H1 (cell line): ENCODE measurements around the gene SOS1. TPM values are rescaled to one million over a fixed set of nuclear protein-coding genes. Genes with fewer than 3 reads are reported as not detected.

ENCODE experiments used
- ATF3 ChIP-seq: IDR thresholded peaks from 2 replicates; pipeline ENCODE4 v1.6.1; 2011; ENCODE audit warnings: low read depth, mild to moderate bottlenecking, low read length; ENCODE audit not compliant: insufficient read depth
- CBX5 ChIP-seq: fragments of 300-800, 300-1000 bp; sonication (generic); IDR thresholded peaks from 2 replicates; pipeline ENCODE4 v1.7.1; 2016; ENCODE audit warnings: antibody characterized with exemption, low read length, low read depth
- CEBPB ChIP-seq: IDR thresholded peaks from 2 replicates; pipeline ENCODE4 v1.6.1; 2012; ENCODE audit warnings: low read depth, low read length
- GABPA ChIP-seq: IDR thresholded peaks from 2 replicates; pipeline ENCODE4 v1.6.1; 2011; ENCODE audit warnings: mild to moderate bottlenecking, low read length, moderate library complexity, borderline replicate concordance; ENCODE audit not compliant: insufficient read depth
- KDM5A ChIP-seq: fragments of 200-600 bp; IDR thresholded peaks from 2 replicates; pipeline ENCODE4 v1.7.1; 2012; ENCODE audit warnings: mild to moderate bottlenecking, low read length, inconsistent platforms, mixed read lengths
- NANOG ChIP-seq: IDR thresholded peaks from 2 replicates; pipeline ENCODE4 v1.6.1; 2011; ENCODE audit warnings: low read length, low read depth, mild to moderate bottlenecking, inconsistent platforms; ENCODE audit not compliant: insufficient read depth, poor library complexity, severe bottlenecking
- PHF8 ChIP-seq: fragments of 200-600 bp; sonication (generic); conservative IDR thresholded peaks from 2 replicates; pipeline ENCODE4 v1.7.1; 2012; ENCODE audit warnings: low read depth, mild to moderate bottlenecking, inconsistent platforms, low read length, moderate library complexity
- POU5F1 ChIP-seq: IDR thresholded peaks from 2 replicates; pipeline ENCODE4 v1.6.1; 2011; ENCODE audit warnings: low read depth, mild to moderate bottlenecking, low read length, moderate library complexity
- RBBP5 ChIP-seq: IDR thresholded peaks from 2 replicates; pipeline ENCODE4 v1.7.1; 2012; ENCODE audit warnings: low read depth, mild to moderate bottlenecking, inconsistent platforms, low read length, moderate library complexity, borderline replicate concordance
- RFX5 ChIP-seq: IDR thresholded peaks from 2 replicates; pipeline ENCODE4 v1.6.1; 2011; ENCODE audit warnings: low read depth, low read length, improper control_type of control experiment, borderline replicate concordance
- RXRA ChIP-seq: IDR thresholded peaks from 2 replicates; pipeline ENCODE4 v1.6.1; 2011; ENCODE audit warnings: low read depth, mild to moderate bottlenecking, low read length, moderate library complexity; ENCODE audit not compliant: insufficient read depth
- SP1 ChIP-seq: IDR thresholded peaks from 2 replicates; pipeline ENCODE4 v1.6.1; 2011; ENCODE audit warnings: low read depth, low read length
- TAF1 ChIP-seq: IDR thresholded peaks from 2 replicates; pipeline ENCODE4 v1.6.1; 2011; ENCODE audit warnings: mild to moderate bottlenecking, low read depth, low read length
- TAF7 ChIP-seq: optimal IDR thresholded peaks from 2 replicates; pipeline ENCODE3; 2011; ENCODE audit warnings: low read depth, mild to moderate bottlenecking, inconsistent platforms, low read length, moderate library complexity, borderline replicate concordance
- TBP ChIP-seq: IDR thresholded peaks from 2 replicates; pipeline ENCODE4 v1.6.1; 2011; ENCODE audit warnings: low read depth, low read length, improper control_type of control experiment
- polyA plus RNA-seq, 7 experiments: library from polyadenylated mRNA; depleted of rRNA in 3 of 7; stranded (reverse) in 5 of 7; unstranded in 2 of 7; fragments of >200 nt in 5 of 7; fragments of 200-250 nt in 2 of 7; gene quantifications; 1 replicate in 5 of 7; 2 replicates in 1 of 7; 4 replicates in 1 of 7; pipeline versions ENCODE4 v1.2.1 to v1.2.3, GENCODE V29; 2011 to 2013; ENCODE audit warnings: missing spikeins in 2 of 7, mixed read lengths in 2 of 7
- total RNA-seq: library from RNA; stranded (reverse); fragmentation: NEBNext Ultra II Directional; extraction: Animal tissue kit (Norgen Biotek cat#: 25700); gene quantifications from 2 replicates; pipeline ENCODE4 v1.2.1, GENCODE V29; 2021
- TF ChIP-seq, protein P1 (sequence below): IDR thresholded peaks from 2 replicates; pipeline ENCODE4 v1.6.1; 2012; ENCODE audit warnings: inconsistent platforms
- TF ChIP-seq, protein P2 (sequence below), 3 experiments: IDR thresholded peaks; 1 replicate in 2 of 3; 2 replicates in 1 of 3; pipeline versions ENCODE4 v1.5.1 to v1.6.1; 2011; ENCODE audit warnings: low read length in 3 of 3, mild to moderate bottlenecking in 3 of 3, inconsistent platforms in 2 of 3, low read depth in 1 of 3, moderate library complexity in 1 of 3; ENCODE audit not compliant: insufficient read depth in 1 of 3; ENCODE audit errors: control extremely low read depth in 1 of 3

The SOS1 gene
- total and polyA plus RNA-seq, 2 of the 8 experiments (the other 6 are each of a cell fraction or from before 2014, with no cell fraction given): 25.7 to 27.0 TPM

DNA sequence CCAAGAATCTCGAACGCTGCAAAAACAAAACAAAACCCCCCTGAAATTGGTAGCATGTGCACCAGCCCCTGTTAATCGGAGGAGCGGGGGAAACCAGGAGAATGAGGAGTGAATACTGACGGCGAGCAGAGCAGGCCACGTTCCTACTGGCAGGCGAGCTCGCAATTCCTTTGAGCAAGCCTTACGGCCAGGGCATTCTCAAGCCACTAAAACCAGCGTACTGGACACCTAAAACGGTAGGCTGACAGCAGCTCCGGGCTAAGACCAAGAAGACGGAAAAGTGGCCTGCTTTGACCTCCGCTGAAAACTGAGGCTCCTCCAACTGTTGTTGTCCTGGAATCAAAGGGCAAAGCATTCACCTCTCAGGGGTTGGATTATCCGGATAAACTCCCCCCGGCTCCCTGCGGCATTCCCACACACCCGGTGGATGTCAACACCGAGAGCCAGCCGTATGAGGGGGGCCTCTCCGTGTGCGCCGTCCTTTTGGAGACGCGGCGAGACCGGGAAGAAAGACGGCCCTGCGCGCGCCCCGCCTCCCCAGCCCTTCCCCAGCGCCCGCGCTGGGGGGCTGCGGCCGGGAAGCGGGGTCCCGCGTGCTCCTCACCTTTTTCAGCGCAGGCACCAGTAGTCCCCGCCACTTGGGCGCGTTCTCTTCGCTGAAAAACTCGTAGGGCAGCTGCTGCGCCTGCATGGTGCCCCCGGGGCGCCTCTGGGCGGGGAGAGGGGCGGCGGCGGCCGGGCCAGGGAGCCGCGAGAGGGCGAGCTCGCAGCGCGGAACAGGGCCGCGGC, 925 bp downstream of the SOS1 start (continued):
- no peak for TF ChIP-seq CBX5
- no peak for TF ChIP-seq KDM5A
- no peak for TF ChIP-seq GABPA
- TF ChIP-seq NANOG: no peak
- no peak for TF ChIP-seq CEBPB
- TF ChIP-seq TAF1: no peak
- no peak for TF ChIP-seq RXRA
- 0 out of 2 replicates have a peak, but pooled peaks have one; percentile 29 for TF ChIP-seq RBBP5
- no peak for TF ChIP-seq SP1
- TF ChIP-seq, protein P1, sequence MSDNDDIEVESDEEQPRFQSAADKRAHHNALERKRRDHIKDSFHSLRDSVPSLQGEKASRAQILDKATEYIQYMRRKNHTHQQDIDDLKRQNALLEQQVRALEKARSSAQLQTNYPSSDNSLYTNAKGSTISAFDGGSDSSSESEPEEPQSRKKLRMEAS: 0 out of 2 replicates have a peak, but pooled peaks have one; percentile 26
- TF ChIP-seq POU5F1: no peak
- TF ChIP-seq TBP: no peak
- TF ChIP-seq RFX5: no peak
- TF ChIP-seq, protein P2, sequence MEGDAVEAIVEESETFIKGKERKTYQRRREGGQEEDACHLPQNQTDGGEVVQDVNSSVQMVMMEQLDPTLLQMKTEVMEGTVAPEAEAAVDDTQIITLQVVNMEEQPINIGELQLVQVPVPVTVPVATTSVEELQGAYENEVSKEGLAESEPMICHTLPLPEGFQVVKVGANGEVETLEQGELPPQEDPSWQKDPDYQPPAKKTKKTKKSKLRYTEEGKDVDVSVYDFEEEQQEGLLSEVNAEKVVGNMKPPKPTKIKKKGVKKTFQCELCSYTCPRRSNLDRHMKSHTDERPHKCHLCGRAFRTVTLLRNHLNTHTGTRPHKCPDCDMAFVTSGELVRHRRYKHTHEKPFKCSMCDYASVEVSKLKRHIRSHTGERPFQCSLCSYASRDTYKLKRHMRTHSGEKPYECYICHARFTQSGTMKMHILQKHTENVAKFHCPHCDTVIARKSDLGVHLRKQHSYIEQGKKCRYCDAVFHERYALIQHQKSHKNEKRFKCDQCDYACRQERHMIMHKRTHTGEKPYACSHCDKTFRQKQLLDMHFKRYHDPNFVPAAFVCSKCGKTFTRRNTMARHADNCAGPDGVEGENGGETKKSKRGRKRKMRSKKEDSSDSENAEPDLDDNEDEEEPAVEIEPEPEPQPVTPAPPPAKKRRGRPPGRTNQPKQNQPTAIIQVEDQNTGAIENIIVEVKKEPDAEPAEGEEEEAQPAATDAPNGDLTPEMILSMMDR (IDR thresholded peaks at IDR 0.05; ENCODE audit: control extremely low read depth in 1 of 3, insufficient read depth in 1 of 3, low read depth in 1 of 3, low read length in 3 of 3): peak in 2 of 3 experiments; percentile 2 to 29; a peak in 2 of 4 replicates
- TF ChIP-seq PHF8: peak; percentile 1; the same call in 1 of the 2 replicates
- TF ChIP-seq ATF3: no peak
- no peak for TF ChIP-seq TAF7
- TF ChIP-seq, all 59 proteins: peak for 11
